Uterus (tissue), 4 donors: ENCODE data around the gene FAM53B. TPM values are rescaled to one million over a fixed set of nuclear protein-coding genes. Genes with fewer than 3 reads are reported as not detected.

ENCODE experiments used
- DNase-seq, 2 donors: peaks; one replicate each; pipeline ENCODE4 v3.0.0-alpha.2; 2019 to 2020
- H3K27ac ChIP-seq, 2 donors: fragments of 200-600 bp; sonication (generic); 1 replicate in 1 of 2; 2 replicates in 1 of 2; pipeline ENCODE4 v1.5.1; 2016 to 2018
- H3K27me3 ChIP-seq, 2 donors: fragments of 200-600 bp; sonication (generic); one replicate each; pipeline ENCODE4 v1.5.1; 2018 to 2019; ENCODE audit warnings: control low read depth in 1 of 2
- H3K36me3 ChIP-seq, 2 donors: fragments of 200-600 bp; sonication (generic); one replicate each; pipeline ENCODE4 v1.5.1; 2019; ENCODE audit warnings: control low read depth in 1 of 2
- H3K4me1 ChIP-seq, 2 donors: fragments of 200-600 bp; sonication (generic); one replicate each; pipeline ENCODE4 v1.5.1; 2018 to 2019; ENCODE audit warnings: control low read depth in 1 of 2
- H3K4me3 ChIP-seq, 2 donors: fragments of 200-600 bp; sonication (generic); 1 replicate in 1 of 2; 2 replicates in 1 of 2; pipeline ENCODE4 v1.5.1; 2018 to 2019; ENCODE audit warnings: mild to moderate bottlenecking in 1 of 2
- H3K9me3 ChIP-seq, 2 donors: fragments of 200-600 bp; sonication (generic); one replicate each; pipeline ENCODE4 v1.5.1; 2019; ENCODE audit warnings: control low read depth in 1 of 2
- POLR2A ChIP-seq, 2 donors: fragments of 450-650 bp; IDR thresholded peaks; one replicate each; pipeline ENCODE4 v1.6.1; 2016; ENCODE audit warnings: antibody characterized with exemption in 2 of 2, mild to moderate bottlenecking in 1 of 2, moderate library complexity in 1 of 2
- intact Hi-C: fragments of 100-400 bp; cut with DNase I; formaldehyde crosslinking; loops from one replicate; pipeline ENCODE4 v1.15.1; 2023; ENCODE audit warnings: low total_unique reads
- total RNA-seq, 4 donors: library from RNA; depleted of rRNA in 3 of 4; stranded (reverse); fragments of >200 nt in 3 of 4; gene quantifications; one replicate each; pipeline versions ENCODE4 v1.1.0 to v1.2.4, GENCODE V29; 2014 to 2023
- TF ChIP-seq, protein P1 (sequence below), 4 experiments: fragments of 200-600 bp in 2 of 4; fragments of 450-650 bp in 2 of 4; sonication (generic) in 2 of 4; IDR thresholded peaks; one replicate each; pipeline ENCODE4 v1.5.1; 2016 to 2019; ENCODE audit warnings: antibody characterized with exemption in 4 of 4, mild to moderate bottlenecking in 2 of 4, moderate library complexity in 1 of 4
- donor health status: DM: yes; HTN: yes; CAD: no.

FAM53B gene
- total RNA-seq, 4 donors from 2014 or later = 10.9 to 94.3 (median 67.8) TPM

DNA sequence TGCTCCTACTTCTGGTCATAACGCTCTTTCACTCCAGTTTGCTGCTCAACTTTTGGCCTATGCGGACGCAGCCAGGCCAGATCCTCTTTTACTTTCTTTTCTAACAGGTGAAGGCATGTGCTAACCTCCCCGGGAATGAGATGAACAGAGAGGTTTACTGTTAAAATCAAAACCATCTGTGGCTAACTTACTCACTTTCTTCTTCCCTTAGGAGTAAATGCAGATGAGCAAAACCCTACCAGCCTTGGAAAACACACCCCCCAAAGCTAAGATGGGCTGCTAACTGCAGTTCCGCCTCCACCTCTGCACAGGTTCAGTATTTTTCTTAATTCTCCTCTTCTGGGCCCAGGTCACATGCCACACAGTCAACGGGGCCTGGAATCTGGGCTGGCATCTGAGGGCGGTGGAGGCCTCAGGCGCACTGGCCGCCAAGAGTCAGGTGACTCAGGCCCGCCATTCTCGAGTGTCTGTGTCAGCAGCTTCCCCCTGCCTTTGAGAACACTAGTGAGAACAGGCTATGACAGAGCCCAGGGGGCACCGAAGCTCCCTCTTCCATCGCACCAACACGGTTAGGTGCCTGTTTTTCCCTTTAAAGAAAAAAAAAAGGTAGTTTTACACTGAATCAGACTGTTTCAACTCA, 11.1 kb downstream of the FAM53B start:
- peak overlapping the region; percentile 88 to 92 for H3K27ac ChIP-seq
- no peaks in the 10 kb centered on the region for H3K9me3 ChIP-seq
- no peak for TF ChIP-seq POLR2A (IDR thresholded peaks at IDR 0.05)
- TF ChIP-seq, protein P1, sequence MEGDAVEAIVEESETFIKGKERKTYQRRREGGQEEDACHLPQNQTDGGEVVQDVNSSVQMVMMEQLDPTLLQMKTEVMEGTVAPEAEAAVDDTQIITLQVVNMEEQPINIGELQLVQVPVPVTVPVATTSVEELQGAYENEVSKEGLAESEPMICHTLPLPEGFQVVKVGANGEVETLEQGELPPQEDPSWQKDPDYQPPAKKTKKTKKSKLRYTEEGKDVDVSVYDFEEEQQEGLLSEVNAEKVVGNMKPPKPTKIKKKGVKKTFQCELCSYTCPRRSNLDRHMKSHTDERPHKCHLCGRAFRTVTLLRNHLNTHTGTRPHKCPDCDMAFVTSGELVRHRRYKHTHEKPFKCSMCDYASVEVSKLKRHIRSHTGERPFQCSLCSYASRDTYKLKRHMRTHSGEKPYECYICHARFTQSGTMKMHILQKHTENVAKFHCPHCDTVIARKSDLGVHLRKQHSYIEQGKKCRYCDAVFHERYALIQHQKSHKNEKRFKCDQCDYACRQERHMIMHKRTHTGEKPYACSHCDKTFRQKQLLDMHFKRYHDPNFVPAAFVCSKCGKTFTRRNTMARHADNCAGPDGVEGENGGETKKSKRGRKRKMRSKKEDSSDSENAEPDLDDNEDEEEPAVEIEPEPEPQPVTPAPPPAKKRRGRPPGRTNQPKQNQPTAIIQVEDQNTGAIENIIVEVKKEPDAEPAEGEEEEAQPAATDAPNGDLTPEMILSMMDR (IDR thresholded peaks at IDR 0.05) = no peak
- no peak overlapping the region for H3K4me3 ChIP-seq
- H3K27me3 ChIP-seq = no peaks in the 10 kb centered on the region
- H3K36me3 ChIP-seq = no peaks in the 10 kb centered on the region
- intact Hi-C loops = no loop called here
- DNase-seq = peak; percentile 70 to 72
- H3K4me1 ChIP-seq = peaks cover 22 to 55% of the 10 kb centered on the region in 2 donors

DNA sequence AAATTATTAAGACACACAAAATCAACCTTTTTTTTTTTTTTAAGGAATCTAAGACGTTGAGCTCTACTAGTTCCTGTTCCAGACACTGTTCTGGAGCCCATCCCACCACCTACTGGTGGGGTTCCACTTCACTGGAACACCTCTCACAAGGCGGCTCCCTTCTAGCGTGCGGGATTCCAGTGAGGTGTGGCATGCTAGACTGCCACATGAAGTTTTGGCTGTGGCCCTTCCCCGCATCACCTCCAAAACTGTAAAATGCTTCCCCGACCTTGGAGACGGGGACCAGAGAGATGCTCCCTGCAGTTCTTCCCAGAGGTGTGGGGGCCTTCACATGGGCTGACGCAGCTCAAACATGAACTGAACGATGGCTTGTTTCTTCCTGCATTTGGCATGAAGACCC, 12.6 kb downstream of the FAM53B start:
- no peak for TF ChIP-seq POLR2A (IDR thresholded peaks at IDR 0.05)
- TF ChIP-seq, protein P1 (IDR thresholded peaks at IDR 0.05) = no peak
- DNase-seq = peak in 1 of 2 donors; percentile 17
- H3K9me3 ChIP-seq = no peaks in the 10 kb centered on the region
- no peaks in the 10 kb centered on the region for H3K27me3 ChIP-seq
- peak overlapping the region; percentile 88 to 92 for H3K27ac ChIP-seq
- intact Hi-C loops = no loop called here
- no peaks in the 10 kb centered on the region for H3K36me3 ChIP-seq
- H3K4me1 ChIP-seq = peaks cover 13 to 42% of the 10 kb centered on the region in 2 donors
- no peak overlapping the region for H3K4me3 ChIP-seq

DNA sequence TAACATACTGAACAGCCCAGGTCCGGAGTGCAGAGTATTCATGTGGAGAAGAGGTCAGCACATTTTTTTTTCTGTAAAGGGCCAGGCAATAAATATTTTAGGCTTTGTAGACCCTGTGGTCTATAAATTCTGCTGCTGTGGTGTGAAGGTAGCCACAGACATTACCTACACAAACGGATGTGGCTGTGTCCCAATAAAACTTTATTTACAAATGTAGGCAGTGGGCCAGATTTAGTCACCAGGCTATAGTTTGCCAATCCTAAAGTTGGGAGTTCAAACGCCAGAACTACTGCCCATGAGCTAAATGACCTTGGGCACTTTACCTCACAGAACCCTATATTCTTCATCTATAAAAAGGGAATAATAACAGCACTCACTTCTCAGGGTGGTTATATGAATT, 13.4 kb downstream of the FAM53B start:
- DNase-seq = no peak
- peaks cover 13 to 36% of the 10 kb centered on the region in 2 donors for H3K4me1 ChIP-seq
- no peaks in the 10 kb centered on the region for H3K9me3 ChIP-seq
- intact Hi-C loops = no loop called here
- H3K36me3 ChIP-seq = no peaks in the 10 kb centered on the region
- no peak overlapping the region for H3K4me3 ChIP-seq
- peak overlapping the region in 1 of 2 donors; percentile 88 for H3K27ac ChIP-seq
- no peaks in the 10 kb centered on the region for H3K27me3 ChIP-seq
- TF ChIP-seq, protein P1 (IDR thresholded peaks at IDR 0.05) = no peak
- no peak for TF ChIP-seq POLR2A (IDR thresholded peaks at IDR 0.05)

DNA sequence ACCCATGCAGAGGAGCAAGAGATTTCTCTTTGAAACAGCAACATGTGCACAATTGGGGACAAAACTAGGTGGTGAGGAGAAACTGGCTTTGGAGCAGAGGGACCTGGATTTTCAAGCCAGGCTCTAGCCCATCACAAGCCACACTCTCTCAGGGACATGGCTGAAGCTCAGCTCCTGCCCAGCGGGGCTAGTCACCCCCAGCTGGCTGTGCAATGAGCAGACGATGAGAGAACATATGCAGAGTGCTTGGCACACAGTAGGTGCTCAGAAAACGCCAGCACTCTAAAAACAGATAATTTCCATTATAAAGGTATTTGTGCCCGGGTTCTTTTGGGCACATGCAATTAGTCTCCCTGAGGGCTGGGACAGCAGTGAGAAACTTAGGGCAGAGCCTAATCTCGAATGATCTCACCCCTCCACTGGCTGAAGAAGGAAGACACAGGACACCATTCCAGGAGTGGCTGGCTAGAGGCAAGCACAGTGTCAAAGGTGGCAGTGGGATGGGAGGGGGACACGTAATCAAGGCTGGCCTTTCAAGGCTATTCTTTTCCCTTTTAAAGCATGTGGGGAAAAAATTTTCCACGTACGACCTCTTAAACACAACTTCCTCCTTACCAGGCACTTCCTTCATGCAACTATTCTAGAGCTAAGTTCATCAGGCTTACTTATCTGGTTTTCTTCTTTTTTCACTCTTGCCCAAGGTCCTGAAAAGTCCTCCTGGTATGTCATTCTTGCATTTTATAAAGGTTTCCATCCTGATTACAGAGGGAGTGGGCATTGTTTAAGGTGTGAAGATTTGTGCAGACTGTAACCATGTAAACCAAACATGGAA, 15.1 kb downstream of the FAM53B start:
- no peaks in the 10 kb centered on the region for H3K36me3 ChIP-seq
- H3K27me3 ChIP-seq = no peaks in the 10 kb centered on the region
- H3K9me3 ChIP-seq = no peaks in the 10 kb centered on the region
- no peak overlapping the region for H3K4me3 ChIP-seq
- intact Hi-C loops = no loop called here
- peaks cover 21 to 38% of the 10 kb centered on the region in 2 donors for H3K4me1 ChIP-seq
- TF ChIP-seq POLR2A (IDR thresholded peaks at IDR 0.05) = no peak
- TF ChIP-seq, protein P1 (IDR thresholded peaks at IDR 0.05) = no peak
- peak in 1 of 2 donors; percentile 8 for DNase-seq
- peak overlapping the region; percentile 69 for H3K27ac ChIP-seq
